LNCaP clone FGC (cell line): ENCODE measurements around the gene CCDC40.

Experiments used
- DNase-seq: peaks from one replicate; pipeline ENCODE4 v3.0.0-alpha.2; 2011; ENCODE audit warnings: low read depth
- H3K4me3 ChIP-seq: 2 replicates; pipeline ENCODE4 v1.5.1; 2011; ENCODE audit warnings: mild to moderate bottlenecking, low read depth, low read length, control low read depth
- TF ChIP-seq, protein P1 (sequence below): IDR thresholded peaks from 2 replicates; pipeline ENCODE4 v1.5.1; 2012; ENCODE audit warnings: mild to moderate bottlenecking; ENCODE audit not compliant: control insufficient read depth, insufficient read depth; ENCODE audit errors: extremely low read depth

Gene CCDC40

DNA sequence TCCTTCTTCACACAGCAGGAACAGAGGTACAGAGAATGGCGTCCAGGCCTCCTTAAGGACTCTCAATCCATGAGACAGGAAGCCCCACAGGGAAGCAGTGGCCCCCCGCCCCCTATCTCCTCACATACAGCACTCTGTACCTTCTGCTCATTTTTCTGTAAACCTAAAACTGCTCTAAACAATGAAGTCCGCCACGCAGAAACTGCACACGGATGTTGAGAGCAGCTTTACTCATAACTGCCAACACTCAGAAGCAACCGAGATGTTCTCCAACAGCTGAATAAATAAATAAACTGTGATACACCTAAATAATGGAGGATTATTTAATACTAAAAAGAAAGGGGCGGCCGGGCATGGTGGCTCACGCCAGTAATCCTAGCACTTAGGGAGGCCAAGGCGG lies 10.6 kb upstream of the CCDC40 start:
- TF ChIP-seq, protein P1, sequence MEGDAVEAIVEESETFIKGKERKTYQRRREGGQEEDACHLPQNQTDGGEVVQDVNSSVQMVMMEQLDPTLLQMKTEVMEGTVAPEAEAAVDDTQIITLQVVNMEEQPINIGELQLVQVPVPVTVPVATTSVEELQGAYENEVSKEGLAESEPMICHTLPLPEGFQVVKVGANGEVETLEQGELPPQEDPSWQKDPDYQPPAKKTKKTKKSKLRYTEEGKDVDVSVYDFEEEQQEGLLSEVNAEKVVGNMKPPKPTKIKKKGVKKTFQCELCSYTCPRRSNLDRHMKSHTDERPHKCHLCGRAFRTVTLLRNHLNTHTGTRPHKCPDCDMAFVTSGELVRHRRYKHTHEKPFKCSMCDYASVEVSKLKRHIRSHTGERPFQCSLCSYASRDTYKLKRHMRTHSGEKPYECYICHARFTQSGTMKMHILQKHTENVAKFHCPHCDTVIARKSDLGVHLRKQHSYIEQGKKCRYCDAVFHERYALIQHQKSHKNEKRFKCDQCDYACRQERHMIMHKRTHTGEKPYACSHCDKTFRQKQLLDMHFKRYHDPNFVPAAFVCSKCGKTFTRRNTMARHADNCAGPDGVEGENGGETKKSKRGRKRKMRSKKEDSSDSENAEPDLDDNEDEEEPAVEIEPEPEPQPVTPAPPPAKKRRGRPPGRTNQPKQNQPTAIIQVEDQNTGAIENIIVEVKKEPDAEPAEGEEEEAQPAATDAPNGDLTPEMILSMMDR: no peak
- H3K4me3 ChIP-seq: no peak overlapping the region
- DNase-seq: no peak

DNA sequence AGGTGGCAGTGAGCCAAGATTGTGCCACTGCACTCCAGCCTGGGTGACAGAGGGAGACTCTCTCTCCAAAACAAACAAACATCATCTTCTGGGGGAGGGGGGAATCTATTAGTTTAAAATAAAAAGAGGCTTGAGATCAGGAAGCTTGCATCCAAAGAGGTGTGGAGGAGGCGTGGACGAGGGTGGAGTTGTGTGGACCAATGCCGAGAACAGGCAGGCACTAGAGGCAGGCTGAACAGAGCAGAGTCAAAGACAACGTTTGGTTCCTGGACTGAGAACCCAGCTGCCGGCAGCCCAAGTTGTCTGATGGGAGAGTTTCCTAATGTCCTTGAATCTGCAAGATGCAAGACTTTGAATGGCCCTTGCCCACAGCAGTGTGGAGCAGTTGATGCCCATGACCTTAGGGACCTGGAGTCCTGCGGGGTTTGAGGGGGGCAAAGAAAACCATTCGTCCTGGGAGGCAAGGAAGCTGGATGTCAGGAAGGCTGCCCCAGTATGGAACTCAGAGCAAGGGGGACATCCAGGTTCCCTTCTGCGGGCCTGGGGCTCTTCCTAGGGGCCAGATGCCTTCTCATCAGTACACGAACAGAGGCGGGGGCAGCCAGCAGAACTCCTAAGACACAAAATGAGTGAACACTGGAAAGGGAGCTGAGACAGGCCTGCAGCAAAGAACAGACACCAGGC lies 9.9 kb upstream of the CCDC40 start:
- TF ChIP-seq, protein P1: no peak
- no peak overlapping the region for H3K4me3 ChIP-seq
- no peak for DNase-seq

DNA sequence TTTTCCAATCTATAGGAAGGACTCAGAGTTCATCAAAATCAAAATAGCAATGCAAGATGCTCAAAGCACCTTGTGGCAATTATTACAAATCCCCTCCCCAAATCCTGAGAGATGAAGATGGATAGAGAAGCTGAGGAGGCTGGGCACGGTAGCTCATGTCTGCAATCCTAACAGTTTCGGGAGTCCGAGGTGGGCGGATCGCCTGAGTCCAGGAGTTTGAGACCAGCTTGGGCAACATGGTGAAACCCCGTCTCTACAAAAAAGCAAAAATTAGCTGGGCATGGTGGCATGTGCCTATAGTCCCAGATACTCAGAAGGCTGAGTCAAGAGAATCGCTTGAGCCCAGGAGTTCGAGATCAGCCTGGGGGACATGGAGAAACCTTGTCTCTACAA lies 9.4 kb upstream of the CCDC40 start:
- no peak for DNase-seq
- TF ChIP-seq, protein P1: no peak
- H3K4me3 ChIP-seq: no peak overlapping the region

DNA sequence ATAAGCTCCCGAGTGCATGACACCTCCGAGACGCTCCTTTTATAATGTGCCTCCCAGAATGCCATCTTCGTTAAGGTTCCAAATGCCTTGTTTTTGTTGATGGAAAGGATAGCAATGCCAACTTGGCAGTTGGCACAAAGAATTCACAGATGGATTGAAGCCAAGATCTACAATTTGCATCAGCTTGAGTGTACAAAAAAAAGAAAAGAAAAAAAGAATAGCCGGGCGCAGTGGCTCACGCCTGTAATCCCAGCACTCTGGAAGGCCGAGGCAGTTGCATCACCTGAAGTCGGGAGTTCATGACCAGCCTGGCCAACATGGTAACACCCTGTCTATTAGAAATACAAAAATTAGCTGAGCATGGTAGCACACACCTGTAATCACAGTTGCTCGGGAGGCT lies 8.4 kb upstream of the CCDC40 start:
- H3K4me3 ChIP-seq: no peak overlapping the region
- peak; percentile 89 for DNase-seq

DNA sequence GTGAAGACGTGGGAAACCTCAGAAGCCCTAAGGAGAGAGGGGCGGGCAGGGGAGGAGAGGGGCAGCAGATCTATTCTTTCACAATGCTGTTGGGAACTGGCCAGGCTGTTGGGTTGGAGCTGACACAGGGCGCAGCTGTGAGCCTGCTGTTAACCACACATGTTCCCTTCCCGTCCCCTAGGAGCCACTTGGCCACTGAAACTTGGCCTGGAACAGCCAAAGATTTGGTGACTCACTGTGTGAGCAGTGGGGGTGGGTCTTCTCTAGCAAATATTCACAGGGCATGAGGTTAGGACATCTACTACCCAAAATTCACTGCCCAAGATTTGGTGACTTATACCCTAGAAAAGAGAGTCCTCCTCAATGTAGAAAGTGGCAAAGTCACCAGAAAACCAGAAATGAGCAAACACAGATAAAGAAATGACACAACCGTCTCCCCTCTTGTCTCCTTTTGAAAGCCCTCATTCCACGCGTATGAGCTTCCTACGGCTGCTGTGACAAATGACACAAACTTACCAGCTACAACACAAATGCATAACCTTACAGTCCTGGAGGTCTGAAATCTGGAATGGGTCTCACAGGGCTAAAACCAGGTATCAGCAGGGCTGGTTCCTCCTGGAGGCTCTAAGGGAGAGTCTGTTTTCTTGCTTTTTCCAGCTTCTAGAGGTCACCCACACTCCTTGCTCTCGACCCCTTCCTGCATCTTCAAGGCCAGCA lies 7.0 kb upstream of the CCDC40 start:
- H3K4me3 ChIP-seq: no peak overlapping the region
- peak; percentile 82 for DNase-seq
- TF ChIP-seq, protein P1: no peak

More for the DNA sequence above, 8.4 kb upstream of the CCDC40 start:
- TF ChIP-seq, protein P1: no peak

DNA sequence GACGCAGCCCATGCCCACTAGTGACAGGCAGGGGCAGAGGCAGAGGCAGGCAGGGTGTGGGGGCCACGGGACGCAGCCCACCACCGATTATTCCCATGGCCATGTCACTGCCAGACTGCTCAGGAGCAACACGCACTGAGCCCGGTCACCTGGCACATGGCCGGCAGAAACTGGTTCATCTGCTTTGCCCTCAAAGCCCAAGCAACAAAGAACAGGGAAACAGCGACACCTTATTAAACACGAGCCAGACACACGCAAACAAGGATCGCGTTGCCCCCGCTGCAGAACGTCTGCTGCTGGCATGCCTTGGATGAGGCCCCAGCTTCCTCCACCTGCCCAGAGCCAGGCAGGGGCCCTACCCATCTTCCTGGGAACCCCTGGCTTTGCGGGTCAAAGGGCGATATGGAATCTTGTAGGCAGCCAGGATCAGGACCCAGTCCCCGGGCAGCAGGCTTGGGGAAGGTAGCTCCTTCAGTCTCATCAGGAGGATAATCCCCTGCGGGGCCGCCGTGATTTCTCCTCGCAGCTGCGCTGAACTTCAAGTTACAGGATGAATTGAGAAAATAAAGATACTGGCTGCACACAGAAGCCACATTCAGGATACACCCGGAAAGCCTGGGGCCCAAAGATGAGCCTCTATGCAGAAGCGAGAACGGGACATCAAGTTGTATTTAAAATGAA lies 5.6 kb upstream of the CCDC40 start:
- TF ChIP-seq, protein P1: peak; percentile 72
- peak; percentile 96 for DNase-seq
- peak overlapping the region; percentile 14 for H3K4me3 ChIP-seq
